Fibroblast of mammary gland (primary cell): ENCODE measurements around the gene LILRA6.
A peak's percentile ranks its signal among the peaks of the same experiment; 100 is the strongest.

Experiments used
- DNase-seq: peaks from one replicate; pipeline ENCODE4 v3.0.0-alpha.2; 2010; ENCODE audit warnings: low read depth
- H3K4me3 ChIP-seq: 2 replicates; pipeline ENCODE4 v1.5.1; 2011; ENCODE audit warnings: low read depth, mild to moderate bottlenecking, low read length, moderate library complexity; ENCODE audit not compliant: control insufficient read depth
- TF ChIP-seq, protein P1 (sequence below): conservative IDR thresholded peaks from 2 replicates; pipeline ENCODE4 v1.5.1; 2011; ENCODE audit warnings: low read depth, low read length, inconsistent platforms; ENCODE audit not compliant: control insufficient read depth, insufficient read depth

LILRA6 gene

DNA sequence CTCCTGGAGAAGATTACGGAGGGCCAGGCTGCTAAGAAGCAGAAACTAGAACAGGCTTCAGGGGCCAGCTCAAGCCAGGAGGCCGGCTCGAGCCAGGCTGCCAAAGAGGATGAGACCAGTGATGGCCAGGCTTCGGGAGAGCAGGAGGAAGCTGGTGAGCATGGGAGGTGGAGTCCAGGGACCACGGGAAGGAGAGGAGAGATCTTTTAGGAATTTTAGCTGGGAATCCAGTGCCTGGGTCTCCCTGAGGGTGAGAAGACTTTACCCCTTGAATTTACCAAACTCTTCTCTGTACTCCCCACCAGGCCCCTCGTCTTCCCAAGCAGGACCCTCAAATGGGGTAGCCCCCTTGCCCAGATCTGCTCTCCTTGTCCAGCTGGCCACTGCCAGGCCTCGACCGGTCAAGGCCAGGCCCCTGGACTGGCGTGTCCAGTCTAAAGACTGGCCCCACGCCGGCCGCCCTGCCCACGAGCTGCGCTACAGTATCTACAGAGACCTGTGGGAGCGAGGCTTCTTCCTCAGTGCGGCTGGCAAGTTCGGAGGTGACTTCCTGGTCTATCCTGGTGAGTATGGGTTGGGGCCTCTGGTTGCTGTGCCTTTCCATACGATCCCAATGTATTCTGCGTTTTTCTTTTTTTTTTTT lies 50.7 kb downstream of the LILRA6 start:
- peak overlapping the region; percentile 74 for H3K4me3 ChIP-seq
- no peak for DNase-seq
- TF ChIP-seq, protein P1, sequence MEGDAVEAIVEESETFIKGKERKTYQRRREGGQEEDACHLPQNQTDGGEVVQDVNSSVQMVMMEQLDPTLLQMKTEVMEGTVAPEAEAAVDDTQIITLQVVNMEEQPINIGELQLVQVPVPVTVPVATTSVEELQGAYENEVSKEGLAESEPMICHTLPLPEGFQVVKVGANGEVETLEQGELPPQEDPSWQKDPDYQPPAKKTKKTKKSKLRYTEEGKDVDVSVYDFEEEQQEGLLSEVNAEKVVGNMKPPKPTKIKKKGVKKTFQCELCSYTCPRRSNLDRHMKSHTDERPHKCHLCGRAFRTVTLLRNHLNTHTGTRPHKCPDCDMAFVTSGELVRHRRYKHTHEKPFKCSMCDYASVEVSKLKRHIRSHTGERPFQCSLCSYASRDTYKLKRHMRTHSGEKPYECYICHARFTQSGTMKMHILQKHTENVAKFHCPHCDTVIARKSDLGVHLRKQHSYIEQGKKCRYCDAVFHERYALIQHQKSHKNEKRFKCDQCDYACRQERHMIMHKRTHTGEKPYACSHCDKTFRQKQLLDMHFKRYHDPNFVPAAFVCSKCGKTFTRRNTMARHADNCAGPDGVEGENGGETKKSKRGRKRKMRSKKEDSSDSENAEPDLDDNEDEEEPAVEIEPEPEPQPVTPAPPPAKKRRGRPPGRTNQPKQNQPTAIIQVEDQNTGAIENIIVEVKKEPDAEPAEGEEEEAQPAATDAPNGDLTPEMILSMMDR = no peak

DNA sequence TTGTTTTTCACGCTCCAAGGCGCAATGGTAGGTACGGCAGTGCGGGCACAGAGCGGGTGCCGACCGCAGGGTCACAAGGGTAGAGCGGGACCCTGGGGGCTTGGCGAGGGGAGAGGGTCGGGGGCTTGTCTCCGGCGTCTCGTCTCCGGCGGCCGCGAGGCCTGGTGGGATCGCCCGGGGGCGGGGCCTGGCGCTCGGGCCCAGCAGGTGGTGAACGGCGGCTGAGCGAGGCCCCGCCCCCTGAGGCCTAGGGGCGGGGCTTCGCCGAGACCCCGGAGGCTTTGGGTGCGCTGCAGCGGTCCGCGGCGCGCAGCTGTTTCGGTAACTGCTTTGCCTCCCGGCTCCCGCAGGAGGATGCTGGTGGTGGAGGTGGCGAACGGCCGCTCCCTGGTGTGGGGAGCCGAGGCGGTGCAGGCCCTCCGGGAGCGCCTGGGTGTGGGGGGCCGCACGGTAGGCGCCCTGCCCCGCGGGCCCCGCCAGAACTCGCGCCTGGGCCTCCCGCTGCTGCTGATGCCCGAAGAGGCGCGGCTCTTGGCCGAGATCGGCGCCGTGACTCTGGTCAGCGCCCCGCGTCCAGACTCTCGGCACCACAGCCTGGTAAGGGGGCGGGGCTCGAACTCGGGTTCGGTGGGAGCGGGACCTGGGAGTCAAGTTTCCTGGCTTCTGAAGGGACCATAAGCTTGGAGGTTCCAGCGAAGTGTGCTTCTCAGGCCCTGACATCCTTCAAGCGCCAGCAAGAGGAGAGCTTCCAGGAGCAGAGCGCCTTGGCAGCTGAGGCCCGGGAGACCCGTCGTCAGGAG lies 51.4 kb downstream of the LILRA6 start, which contains the start of gene TSEN34:
TSS of gene TSEN34 (plus strand) at position 298 of the 800 bp plus-strand sequence. CDS start at position 355, 57 bp downstream.
- peak; percentile 70 for DNase-seq
- peak within 1 kb of the TSS; percentile 74 for H3K4me3 ChIP-seq
- TF ChIP-seq, protein P1 = no peak

DNA sequence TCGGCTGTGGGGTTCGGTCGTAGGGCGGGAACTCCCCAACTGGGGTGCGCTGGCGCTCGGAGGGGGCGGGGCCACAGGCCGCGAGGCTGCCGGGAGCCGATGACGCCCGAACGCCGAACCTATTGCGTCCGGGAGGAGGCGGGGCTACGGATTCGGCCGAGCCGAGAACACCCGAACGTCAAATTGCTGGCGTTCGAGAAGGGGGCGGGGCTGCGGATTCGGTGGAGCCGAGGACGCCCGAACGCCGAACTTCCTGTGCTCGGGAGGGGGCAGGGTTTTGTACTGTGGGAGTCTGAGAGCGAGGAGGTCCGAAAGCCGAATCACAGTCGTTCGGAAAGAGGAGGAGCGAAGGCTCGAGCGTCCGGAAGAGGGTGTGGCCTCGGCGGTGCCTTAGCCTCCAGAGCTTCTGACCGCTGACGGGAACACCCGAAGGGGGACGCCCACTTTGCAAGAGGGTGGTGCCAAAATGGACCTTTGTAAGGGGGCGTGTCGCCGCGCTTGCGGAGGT lies 52.0 kb downstream of the LILRA6 start:
- DNase-seq = peak; percentile 99
- H3K4me3 ChIP-seq = peak overlapping the region; percentile 74
- TF ChIP-seq, protein P1 = no peak

DNA sequence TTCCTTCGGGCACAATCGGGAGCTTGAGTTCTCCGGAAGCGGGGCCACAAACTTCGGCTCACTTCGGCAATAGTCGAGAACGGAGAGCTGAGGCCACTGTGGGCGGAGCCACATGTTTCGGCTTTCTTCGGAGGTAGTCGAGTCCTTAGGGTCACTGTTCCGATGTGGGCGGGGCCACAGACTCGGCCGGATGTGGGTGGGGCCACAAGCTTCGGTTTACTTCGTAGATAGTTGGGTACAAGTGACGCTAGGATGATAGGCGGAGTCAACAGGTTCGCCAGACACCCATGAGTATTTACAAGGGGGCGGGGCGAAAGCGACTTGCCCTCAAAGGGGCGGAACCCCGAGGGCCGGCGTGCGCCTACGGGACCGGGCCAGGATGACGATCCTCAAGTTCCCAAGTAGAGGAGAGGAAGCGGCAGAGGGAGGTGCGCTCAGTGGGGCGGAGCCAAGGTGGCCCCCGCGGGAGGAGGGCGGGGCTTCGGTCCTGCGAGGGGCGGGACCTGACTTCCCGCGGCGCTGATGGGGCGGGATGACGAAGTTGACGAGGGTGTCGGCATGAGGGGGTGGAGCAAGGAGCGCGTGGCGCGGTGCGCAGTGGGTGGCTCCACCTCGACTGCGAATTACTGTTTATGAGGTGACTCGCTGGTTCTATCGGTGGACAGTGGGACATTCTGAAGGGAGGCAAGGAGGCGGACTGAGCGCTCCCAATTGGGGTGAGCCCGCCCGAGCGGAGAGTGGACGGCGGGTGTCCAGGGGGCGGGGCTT lies 52.7 kb downstream of the LILRA6 start:
- TF ChIP-seq, protein P1 = no peak
- peak; percentile 100 for DNase-seq
- peak overlapping the region; percentile 70 for H3K4me3 ChIP-seq

DNA sequence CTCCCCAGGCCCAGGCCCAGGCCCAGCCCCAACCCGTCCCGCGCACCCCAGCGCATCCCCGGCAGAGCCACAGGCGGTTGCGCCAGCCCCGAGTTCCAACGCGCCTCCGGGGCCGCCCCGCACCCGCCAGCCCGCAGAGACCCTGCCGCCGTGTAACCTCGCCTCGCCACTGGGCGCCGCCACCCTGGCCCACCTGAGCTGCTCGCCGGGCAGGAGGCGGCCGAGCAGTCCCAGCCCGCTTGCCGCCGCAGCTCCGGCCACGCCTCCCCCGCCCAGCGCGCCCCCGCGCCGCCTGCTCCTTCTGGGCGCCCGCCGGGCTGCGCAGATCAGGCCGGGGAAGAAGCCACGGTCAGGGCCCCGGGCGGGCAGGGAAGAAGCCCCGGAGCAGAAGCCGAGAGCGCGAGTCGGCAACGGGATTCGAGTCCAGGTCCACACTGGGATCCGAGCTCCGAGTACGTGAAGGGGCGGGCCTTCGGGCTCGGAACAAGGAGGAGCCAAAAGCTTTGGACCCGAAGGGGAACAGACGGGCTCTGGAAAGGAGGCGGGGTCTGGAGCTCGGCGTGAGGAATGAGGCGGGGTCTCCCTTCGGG lies 53.4 kb downstream of the LILRA6 start, which contains the start of gene MBOAT7:
TSS of gene MBOAT7 (minus strand) at position 436 of the 590 bp plus-strand sequence. CDS start 1,072 bp downstream, outside the sequence.
- DNase-seq = no peak
- TF ChIP-seq, protein P1 = no peak

More for the DNA sequence above, 53.4 kb downstream of the LILRA6 start, which contains the start of gene MBOAT7:
- H3K4me3 ChIP-seq = peak within 1 kb of the TSS; percentile 70
